Limb (tissue), 2 donors: ENCODE results near the gene VPS13D.

Experiments
- DNase-seq, 2 donors: peaks; one replicate each; pipeline ENCODE4 v3.0.0-alpha.2; 2016; ENCODE audit errors: extremely low spot score in 2 of 2

Gene VPS13D

DNA sequence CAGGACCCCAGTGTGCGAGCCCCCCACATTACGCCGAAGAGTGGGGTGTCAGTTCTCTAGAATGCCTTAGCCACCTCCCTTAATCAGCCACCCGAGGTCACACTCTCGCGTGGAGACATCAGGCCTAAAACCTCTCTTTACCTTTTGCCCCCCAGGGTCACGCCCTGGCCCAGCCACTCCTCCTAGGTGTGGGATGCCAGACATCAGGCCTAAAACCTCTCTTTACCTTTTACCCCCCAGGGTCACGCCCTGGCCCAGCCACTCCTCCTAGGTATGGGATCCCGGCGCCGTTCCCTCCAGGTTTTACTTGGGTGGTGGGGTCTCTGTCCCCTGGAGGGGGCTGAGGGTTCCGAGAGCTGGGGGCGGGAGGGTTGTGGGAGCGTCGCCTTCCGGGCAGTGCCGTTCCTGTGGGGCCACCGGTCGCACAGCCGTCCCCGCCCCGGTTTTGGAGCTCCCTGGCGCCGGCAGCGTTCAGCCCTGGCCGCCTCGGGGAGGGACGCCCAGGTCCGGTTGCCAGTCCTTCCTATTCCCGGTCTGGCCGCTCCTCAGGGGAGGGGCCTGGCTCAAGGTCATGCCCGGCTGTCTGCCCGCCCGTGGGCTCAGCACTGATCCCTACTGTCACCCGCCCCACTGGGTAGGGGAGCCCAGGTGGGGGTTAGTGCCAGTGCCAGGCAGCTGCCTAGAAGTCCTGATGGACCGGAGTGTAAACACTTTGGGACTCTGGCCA, 882 bp downstream of the VPS13D start:
- peak; percentile 1 to 40 for DNase-seq

DNA sequence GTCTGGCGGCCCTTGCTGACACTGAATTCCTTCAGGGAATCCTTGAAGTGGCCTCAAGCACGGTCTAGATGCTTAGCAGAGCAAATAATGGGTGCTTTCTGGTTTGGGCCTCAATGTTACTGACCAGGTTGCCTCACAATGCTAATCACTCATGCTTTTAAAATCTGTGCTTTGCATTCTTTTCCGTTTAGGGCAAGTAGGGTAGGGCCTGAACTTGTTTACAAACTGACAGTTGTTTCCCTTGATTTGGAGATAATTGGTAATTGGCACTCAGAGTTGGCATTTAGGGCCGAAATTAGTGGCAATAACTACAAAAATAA, 1.4 kb downstream of the VPS13D start:
- no peak for DNase-seq

DNA sequence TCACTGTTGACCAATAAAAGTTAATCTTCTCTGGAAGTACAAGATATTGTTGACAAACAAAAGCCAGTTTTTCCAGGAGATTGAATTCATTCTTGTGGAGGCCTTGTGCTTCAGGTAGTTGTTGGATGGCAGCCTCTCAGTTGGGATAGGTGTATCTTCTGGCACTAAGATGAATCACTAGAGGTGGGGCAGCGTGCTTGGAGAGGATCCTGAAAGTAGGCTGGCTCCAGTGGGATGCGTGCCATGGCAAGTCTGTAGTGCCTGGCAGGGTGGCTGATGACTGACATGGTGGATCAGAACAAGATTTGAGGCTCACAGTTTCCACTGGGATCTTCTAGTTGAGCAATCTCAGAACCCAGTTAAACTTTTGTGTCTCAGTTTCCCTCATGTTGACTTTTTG, 2.4 kb downstream of the VPS13D start:
- no peak for DNase-seq

DNA sequence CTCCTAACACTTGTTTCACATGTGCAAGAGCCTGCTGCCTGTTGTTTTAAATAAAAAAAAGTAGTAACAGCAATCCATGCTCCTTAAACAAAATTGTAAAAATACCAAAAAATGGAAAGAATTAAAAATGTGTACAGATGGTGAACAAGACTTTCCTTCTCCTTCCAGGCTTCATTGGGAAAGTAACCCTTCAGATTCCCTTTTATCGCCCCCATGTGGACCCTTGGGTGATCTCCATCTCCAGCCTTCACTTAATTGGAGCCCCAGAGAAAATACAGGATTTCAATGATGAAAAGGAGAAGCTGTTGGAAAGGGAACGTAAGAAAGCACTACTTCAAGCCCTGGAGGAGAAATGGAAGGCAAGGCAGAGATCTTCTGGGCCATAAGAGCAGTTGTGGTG, 14.2 kb downstream of the VPS13D start:
- DNase-seq, result no peak

DNA sequence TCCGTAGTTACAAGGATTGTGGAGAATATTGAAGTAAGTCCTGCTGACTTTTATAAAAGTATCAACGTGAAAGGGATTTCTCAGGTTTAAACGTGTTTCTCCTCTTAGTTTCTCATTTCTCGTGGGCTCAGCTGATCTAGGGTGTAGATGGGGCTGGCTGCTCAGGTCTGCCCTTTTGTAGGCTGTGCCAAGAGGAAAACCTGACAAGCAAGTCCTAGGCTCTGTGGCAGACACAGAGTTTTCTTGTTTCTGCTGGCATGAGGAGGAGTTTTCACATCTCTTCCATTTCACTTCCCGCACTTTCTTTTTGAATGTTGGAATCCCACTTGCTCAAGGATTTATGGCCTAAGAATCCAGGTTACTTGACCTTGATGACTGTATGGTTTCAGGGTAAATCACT, 14.8 kb downstream of the VPS13D start:
- no peak for DNase-seq

DNA sequence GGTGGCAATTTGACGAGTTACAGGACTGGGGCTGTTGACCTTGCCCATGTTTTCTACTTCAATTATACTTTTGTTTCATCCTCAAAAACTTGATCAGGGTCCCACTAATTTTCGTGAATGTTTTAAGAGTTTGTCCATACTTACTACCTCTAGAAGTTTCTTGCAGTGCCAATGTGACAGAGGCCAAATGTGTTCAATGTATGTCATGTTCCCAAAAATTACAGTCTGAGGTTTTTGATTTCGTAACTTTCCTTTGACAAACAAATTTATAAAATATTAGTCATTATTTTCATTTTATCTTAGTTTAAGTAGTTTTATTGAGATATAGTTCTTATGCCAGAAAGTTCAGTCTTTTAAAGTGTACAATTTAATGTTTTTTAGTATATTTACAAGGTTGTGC, 15.3 kb downstream of the VPS13D start:
- DNase-seq, result no peak

DNA sequence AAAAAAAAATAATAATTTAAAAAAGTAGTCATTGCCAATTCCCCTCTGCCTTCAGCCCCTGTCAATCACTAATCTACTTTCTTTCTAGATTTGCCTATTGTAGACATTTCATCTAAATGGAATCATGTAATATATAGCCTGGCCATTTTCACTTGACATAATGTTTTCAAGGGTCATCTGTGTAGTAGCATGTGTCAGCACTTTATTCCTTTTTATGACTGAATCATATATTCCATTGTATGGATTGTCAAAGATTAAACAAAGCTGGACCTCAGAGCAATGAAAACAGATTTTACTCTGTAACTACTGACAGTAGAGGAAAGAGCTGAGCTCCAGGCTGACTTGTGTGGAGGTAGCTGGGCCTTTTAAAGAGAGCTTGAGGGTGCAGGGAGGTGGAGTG, 15.9 kb downstream of the VPS13D start:
- no peak for DNase-seq

DNA sequence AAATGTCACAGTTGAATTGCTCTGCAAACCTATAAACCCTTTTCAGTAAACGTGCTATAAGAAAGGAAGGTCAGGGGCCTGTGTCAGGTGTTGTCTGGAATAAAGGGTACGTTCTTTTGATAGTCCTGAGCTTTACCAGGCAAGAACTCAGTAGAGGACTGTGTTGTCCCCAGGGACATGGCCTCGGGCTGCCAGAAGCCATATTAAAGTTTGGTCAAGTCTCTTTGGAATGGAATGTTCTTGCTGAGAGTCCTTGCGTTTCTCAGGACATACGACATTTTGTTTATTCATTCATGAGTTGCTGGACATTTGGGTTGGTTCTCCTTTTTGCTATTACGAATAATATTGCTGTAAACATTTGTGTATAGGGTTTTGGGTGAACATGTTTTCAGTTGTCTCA, 16.8 kb downstream of the VPS13D start:
- no peak for DNase-seq

DNA sequence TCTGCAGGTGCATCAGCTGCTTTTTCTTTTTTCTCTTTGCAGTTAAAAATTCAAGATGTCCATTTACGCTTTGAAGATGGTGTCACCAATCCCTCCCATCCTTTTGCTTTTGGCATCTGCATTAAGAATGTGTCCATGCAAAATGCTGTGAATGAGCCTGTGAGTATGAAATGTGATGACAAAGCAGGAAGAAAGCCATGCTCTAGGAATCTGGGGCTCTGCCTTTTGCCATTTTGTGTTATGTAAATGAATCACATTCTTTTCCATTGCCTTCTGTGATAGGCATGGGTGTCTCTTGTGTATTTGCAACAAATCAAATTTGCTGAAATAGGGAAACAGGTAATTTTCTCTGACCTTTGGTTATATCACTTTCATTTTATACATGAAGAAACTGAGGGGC, 19.4 kb downstream of the VPS13D start:
- no peak for DNase-seq

DNA sequence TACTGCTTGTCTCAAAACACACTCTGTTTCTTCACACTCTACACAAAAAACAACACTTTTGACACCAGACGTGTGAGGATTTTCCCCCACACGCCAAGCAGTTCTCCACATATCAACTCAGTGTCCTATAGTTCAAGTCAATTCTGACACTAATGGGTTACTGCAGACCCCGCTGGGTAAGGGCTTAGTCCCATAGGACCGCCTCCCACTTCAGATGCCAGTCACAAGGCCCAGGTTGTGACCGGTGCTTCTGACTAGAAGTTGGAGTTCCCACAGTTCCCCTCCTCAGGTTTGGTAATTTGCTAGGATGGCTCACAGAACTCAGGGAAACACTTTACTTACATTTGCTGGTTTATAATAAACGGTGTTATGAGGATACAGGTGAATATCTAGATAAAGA, 19.9 kb downstream of the VPS13D start:
- no peak for DNase-seq

DNA sequence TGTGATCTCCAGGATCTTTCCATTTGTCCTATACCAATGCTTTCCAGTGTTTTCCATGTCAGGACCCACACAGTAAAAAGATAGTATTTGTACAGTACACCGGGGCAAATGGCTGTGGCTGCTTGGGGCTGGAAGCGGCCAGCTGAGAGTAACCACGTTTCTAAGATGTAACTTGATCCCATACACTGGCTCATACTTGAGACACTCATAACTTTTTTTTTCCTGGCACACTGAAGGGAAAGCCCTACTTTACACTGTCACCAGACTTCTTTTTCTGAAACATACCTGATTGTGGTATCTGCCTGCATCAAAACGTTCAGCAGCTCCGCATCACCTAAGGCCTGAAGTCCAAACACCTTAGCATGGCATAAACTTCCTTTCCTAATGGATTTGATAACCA, 21.6 kb downstream of the VPS13D start:
- no peak for DNase-seq

DNA sequence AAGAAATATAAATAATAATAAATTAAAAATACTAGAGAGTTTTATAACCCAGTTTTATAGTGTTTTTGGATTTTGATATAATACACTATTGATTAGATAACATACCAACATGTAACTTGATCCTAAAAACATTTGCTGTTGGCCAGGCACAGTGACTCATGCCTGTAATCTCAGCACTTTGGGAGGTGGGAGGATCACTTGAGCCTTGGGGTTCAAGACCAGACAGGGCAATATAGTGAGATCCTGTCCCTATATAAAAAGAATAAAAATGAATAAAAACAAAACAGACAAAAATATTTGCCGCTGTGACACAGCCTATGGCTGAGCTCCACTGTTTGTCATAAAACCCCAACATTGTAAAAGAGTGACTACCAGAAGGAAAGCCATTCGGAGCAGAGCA, 26.1 kb downstream of the VPS13D start:
- no peak for DNase-seq

DNA sequence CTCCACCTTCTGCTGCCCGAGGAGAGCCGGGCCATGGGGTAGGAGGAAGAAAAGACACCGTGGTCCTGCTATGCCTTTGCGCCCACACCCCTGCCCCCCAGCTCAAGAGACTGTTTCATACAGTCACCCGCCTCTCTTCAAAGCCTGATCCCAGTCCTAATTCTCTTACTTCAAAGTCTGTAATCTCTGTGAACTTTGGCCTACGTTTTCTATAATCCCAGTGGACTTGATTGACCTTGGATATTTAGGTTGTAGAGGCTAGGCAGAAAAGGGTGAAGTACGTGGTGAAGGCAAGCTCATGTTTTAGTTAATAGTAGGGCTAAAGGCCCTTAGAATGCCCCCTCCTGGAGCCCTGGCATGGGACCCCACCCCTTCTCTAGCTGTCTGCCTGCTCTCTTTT, 28.4 kb downstream of the VPS13D start:
- DNase-seq, result no peak

DNA sequence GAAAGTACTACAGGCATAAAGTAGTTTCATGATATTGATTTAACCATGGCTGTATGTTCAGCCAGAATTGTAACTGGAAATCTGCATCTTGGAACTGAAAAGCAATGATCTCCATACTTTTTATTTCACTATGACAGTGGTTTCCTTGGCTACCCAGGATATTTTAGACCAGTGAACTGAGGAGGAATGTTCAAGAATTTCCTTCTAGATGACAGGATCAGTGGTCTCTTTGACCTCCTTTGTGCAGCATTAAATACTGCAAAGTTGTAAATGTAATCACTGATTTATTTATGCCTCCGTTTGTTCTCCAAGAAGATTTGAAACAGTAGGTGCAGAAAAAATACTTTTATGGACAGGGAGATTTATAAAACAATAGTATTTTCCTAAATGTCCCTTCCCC, 39.5 kb downstream of the VPS13D start:
- no peak for DNase-seq

DNA sequence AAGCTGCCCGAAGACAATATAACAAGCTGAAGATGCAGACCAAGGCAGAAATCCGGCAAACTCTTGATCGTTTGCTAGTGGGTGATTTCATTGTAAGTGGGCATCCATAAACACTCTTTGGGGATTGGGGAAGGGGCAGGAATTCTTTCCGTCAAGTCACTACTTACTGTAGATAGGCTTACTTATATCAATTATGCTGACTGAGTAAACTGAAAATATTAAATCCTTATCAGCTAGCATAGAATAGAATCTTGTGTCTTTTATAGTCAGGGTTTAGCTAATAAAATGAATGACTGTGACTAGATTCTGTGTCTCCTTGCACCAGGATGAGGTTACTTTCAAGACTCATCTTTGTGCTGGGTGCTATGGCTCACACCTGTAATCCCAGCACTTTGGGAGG, 41.2 kb downstream of the VPS13D start:
- no peak for DNase-seq

DNA sequence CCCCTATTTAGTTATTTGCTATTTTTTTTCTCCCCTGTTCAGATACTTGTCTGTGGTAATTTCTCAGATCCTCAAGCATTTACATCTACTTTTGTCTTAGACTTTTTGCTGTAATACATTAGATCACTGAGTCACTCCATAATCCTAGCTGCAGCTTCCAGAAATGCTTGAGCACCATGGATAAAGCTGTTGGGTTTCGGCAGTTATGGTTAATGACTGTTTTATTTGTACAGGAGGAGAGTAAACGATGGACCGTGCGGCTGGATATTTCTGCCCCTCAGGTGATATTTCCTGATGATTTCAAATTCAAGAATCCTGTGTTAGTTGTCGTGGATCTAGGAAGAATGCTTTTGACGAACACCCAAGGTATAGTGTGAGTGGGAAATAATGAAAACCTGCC, 42.9 kb downstream of the VPS13D start:
- DNase-seq, result no peak

DNA sequence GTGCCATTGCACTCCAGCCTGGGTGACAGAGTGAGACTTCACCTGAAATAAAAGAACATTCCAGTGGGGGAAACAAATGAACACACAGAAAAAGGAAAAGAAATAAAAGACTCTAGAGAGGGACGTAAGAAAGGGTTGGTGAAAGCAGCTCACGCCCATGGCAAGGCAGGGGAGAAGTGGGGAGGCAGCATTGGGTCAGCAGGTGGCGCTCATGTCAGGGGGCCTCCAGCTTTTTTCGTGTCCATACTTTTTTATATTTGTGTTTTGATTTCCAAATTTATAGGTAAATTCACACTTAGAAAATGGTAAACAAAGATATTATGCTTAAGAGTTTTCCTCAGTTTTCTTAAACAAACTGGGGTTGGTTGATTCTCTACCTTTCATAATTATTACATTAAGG, 45.5 kb downstream of the VPS13D start:
- peak in 1 of 2 donors; percentile 52 for DNase-seq

DNA sequence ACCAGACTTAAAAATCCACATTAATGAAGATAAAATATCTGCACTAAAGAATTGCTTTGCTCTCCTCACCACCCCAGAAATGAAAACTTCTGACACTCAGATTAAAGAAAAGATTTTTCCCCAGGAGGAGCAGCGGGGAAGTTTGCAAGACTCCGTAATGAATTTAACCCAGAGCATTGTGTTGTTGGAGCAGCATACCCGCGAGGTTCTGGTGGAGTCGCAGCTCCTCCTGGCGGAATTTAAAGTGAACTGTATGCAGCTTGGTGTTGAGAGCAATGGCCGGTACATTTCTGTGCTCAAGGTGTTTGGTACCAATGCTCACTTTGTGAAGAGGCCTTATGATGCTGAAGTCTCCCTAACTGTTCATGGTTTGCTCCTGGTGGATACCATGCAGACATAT, 46.4 kb downstream of the VPS13D start:
- peak; percentile 28 to 34 for DNase-seq

DNA sequence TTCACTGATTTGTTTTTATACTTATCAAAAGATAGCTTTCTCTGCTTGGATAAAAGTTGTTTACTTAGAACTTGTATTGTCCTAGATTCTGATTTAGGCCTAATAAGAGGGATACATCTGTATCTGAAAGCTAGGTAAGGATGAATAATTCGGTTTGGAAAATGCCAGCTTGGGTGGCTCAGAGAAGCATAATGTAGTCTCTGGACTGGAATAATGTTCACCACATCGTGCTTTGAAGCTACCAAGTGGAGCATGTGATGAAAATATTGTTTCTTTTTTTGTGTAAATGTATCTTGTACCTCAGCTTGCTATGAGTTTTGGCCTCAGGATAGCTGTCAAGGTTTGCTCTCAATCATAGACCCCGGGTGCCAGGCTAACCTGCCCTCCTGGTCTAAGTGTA, 49.2 kb downstream of the VPS13D start:
- no peak for DNase-seq

DNA sequence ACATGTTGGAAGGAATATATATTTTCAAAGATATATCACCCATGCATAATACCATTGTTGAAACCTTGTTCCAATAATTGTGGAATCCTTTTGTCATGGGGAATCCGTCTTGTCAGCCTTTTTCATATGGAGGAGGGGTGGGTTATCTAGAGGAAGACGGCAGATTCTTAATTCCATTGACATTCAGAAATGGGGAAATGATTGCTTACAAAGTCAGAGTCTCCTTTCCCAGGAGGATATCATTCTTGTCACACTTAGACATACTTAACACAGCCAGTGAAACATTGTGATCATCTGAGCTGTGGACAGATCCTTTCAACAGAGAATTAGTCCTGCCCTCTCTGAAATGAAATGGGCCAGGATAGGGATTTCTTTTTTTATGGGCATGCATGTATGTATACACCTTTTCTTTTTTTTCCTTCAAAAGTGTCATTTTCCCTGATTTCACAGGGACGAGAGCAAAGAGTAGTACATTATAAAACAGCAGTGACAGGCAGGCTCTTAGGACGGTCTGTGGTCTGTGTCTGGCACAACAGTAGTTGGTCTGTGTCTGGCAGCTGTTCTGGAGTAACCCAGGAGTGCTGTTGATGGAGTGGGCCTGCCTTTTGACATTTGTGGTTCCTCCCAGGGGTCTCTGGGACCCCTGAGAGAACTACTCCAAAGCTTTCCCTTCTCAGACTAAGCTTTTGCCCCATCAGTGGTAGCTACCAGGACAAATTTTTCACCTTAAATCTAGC, 50.1 kb downstream of the VPS13D start:
- no peak for DNase-seq

DNA sequence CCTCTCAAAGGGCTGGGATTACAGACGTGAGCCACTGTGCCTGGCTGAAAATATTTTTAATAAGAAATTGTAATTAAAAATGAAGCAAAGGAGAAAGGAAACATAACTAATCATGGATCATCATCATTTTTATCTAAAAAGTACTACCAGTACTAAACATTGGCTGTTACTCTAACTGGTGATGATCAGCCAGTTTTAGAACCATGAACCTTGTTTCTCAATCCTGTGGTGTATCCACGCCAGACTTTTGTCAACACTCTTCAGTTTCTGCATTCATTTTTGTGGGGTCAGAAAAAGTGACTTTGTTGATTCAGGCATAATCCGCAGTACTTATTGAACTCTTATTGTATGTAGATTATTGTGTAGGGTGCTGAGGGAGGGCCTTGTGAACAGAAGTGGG, 52.3 kb downstream of the VPS13D start:
- no peak for DNase-seq

DNA sequence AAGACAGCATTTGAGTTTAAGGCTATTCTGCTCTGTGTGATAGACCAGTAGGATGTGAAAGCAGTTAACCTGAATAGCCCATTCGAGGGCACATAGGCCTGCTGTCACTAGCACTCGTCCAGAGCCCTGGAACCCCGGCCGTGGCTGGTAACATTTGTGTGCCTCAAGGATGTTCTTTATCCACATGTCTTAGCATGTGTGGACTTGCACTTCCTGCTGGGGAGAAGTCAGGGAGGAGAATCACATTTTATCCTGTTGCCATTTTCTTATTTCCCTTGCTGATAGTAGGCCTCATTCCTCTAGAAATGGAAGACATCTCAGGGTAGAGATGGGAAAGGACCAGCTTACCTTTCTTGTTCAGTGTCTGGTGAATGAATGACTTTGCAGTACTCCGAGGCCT, 54.7 kb downstream of the VPS13D start:
- no peak for DNase-seq

DNA sequence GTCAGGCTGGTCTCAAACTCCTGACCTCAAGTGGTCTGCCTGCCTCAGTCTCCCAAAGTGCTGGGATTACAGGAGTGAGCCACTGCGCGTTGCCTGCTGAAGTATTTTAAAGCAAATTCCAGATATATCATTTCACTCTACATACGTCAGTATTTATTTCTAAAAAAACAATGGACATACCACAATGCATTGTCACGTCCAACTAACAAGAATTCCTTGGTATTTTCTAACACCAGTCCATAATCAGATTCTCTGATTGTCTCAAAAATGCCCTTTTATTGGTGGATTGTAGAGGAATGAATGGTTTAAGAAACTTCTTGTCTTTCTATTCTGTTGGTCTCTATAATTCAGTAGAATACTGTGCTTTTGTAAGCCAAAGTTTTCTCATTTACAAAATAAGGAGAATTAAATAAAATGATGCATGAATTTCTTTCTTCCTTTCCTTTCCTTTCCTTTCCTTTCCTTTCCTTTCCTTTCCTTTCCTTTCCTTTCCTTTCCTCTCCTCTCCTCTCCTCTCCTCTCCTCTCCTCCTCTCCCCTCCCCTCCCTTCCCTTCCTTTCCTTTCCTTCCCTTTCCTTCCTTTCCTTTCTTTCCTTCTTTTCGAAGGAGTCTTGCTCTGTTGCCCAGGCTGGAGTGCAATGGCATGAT, 55.8 kb downstream of the VPS13D start:
- no peak for DNase-seq
